ENCODE results near the gene JAK1.

- TF ChIP-seq CTCF (conservative IDR thresholded peaks at IDR 0.05; ENCODE audit: low read length) (no peak), EZH2phosphoT487 (IDR thresholded peaks at IDR 0.05; ENCODE audit: borderline replicate concordance) (no peak)
Measured at GRCh38 chr1:64830030-64830651, 136.2 kb downstream of the JAK1 start.

Measured in Loucy (cell line).